Peyer's patch (tissue), 4 donors: ENCODE results near the gene TNFSF13.

Experiments used
- CTCF ChIP-seq, 6 experiments: fragments of 450-650 bp in 4 of 6; fragments of 200-600 bp in 2 of 6; sonication (generic) in 1 of 6; IDR thresholded peaks; one replicate each; pipeline ENCODE4 v1.5.1; 2017 to 2019; ENCODE audit warnings: antibody characterized with exemption in 6 of 6, mild to moderate bottlenecking in 3 of 6, moderate library complexity in 1 of 6
- POLR2A ChIP-seq, 2 donors: fragments of 450-650 bp; IDR thresholded peaks; one replicate each; pipeline ENCODE4 v1.5.1; 2017; ENCODE audit warnings: antibody characterized with exemption in 2 of 2, mild to moderate bottlenecking in 2 of 2, moderate library complexity in 2 of 2

- no peak for TF ChIP-seq CTCF (IDR thresholded peaks at IDR 0.05)
- TF ChIP-seq POLR2A (IDR thresholded peaks at IDR 0.05): no peak
These were observed 15.8 kb downstream of the TNFSF13 start for GRCh38 chr17:7574176-7574953.
